Daoy (cell line): ENCODE measurements around the gene POLR2L. TPM values are rescaled to one million over a fixed set of nuclear protein-coding genes. Genes with fewer than 3 reads are reported as not detected.
A peak's percentile ranks its signal among the peaks of the same experiment; 100 is the strongest.

Experiments used
- DNase-seq: peaks from one replicate; pipeline ENCODE4 v3.0.0-alpha.2; 2015; ENCODE audit warnings: low read depth
- total RNA-seq: library from RNA; depleted of rRNA; stranded (reverse); fragments of >200 nt; shearing (Covaris generic); gene quantifications from 2 replicates; pipeline ENCODE4 v1.2.3, GENCODE V29; 2014

POLR2L gene
- total RNA-seq, 1 experiment from 2014 or later = 75.7 TPM

DNA sequence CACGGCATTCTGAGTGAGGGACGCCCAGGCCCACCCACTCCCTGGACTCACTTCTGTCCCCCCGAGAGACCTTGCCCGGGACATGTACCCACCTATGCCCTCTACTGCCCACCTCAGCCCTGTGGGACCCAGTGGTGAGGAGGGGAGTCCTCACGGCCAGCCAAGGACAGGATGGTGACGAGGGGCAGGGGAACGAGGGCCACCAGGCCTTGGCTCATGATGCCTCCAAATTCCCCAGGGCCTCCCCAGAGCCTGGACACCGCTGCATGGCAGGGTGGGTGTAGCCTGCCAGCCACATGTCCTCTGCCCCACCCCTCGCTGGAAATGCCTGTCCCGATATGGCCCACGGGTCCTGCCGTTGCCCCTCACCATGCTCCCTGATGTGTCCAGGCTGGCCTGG is 26.5 kb upstream of the POLR2L start:
- no peak for DNase-seq

DNA sequence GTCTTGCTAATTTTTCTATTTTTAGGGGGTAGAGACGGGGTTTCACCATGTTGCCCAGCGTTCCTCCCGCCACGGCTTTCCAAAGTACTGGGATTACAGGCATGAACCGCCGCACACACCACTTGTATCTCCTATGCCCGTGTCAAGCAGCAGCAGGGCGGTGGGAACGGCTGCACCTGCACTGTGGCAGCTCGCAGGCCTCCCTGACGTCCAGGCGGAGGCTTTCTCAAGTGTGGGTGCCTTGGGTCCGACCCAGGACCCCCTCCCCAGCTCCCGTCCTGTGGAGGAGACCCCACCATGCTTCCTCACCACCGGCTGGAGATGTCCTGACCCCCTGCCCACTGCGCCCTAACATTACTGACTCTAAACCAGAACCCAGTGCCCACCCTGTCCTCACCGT is 26.1 kb upstream of the POLR2L start:
- DNase-seq = no peak

DNA sequence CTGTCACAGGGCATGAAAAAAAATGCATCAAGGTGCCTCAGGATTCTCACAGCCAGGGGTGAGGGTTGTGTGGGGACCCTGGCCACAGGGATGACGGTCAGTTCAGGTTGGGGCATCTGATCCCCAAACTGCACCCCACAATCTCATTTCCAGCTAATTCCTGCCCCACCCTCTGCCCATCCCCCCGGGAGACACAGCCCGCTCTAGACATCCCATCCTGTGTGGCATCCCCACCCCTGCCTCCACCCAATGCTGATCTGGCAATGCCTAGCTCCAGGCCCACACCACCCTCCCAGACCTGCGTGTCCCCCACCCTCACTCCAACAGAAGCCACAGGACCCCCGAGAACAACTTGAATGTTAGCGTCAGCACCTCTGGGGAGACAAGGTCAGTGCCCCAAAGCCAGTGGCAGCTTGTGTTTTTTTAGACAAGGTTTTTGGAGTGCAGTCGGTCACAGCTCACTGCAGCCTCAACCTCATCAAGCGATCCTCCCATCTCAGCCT is 25.6 kb upstream of the POLR2L start:
- no peak for DNase-seq

DNA sequence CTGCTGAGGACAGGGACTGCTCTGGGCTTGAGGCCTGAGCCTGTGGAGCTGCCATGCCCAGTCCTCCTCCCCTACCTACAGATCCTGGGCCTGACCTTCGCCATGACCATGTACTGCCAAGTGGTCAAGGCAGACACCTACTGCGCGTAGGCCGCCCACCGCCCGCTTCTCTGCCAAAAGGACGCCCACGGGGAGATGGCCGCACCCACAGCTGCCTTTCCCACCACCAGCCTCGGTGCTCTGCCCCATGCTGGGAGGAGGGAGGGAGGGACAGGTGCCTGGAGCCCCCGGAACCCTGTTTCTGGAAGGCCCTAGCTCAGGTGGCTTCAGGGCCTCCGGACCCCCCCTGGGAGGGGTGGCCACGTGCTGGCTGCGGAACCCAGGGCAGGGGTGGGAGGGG is 24.2 kb upstream of the POLR2L start:
- no peak for DNase-seq

DNA sequence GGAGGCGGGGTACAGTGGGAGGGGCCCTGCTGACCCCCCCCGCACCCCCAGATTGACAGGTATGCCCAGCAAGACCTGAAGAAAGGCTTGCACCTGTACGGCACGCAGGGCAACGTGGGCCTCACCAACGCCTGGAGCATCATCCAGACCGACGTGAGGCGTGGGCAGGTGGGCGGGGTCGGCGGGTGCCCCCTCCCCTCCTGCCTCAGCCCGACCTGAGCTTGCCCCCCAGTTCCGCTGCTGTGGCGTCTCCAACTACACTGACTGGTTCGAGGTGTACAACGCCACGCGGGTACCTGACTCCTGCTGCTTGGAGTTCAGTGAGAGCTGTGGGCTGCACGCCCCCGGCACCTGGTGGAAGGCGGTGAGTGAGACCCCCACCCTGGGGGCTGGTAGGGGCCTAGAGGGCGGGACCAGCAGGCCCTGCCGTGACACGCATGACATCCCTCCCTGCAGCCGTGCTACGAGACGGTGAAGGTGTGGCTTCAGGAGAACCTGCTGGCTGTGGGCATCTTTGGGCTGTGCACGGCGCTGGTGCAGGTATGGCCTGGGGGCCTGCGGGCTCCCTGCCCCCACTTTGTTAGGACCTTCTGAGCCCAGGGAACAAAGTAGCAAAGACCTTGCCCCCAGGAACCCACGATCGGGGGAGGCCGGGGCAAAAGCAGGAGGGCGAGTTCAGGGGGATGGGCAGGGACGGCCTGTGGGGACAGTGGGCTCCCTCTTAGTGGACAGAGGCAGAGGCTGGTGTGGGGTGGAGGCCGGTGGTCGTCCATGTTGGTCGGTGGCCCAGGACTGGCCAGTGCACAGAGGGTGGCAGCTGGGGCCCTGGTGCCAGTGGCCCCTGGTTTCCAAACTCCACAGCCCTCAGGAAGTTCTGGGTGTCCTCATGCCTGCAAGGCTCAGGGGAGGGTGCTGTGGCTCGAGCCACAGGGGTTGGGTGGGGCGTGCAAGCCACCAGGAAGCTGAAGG is 23.4 kb upstream of the POLR2L start:
- DNase-seq = no peak

GRCh38 chr11:864898-865297 is 22.6 kb upstream of the POLR2L start:
- DNase-seq = no peak

- DNase-seq = no peak
Observed at GRCh38 chr11:863910-864827, 21.8 kb upstream of the POLR2L start.

DNA sequence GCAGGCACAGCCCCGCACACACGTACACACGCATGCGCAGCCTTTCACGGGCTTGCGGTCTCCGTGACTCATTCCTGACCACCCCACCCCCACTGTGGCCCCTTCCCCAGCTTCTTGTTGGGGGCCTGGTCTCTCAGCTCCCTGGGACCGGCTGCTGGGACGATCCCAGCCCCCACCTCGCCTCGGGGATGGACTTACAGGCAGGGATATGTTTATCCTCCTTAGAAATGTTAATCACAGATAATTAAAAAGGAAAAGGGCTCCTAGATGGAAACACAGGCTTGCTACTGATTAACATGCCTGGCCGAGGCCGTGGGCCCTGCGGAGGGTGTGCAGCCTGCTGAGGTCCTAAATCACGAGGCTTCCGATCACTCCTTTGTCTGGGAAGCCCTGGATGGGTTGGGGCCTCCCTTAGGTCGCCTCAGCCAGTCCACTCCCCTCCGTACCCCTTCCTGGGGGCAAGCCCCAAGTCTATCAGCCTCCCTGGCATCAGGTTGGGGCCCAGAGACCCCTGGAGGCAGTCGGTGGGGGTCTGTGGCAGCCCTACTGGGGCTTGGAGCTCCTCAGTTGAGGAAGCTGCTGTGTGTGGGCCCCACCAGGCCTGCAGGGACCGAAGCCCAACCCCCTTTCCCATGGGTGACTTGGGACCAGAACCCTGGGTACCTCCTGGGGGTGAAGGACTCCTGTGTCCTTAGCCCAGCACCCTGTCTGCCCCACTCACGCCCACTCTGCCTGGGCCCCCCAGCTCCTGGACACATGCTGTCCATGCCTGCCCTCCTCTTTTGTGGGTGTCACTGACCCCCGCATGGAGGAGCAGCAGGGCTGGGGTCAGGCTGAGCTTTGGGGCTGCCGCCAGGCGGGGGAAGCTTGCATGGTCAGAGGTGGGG is 20.9 kb upstream of the POLR2L start:
- no peak for DNase-seq

DNA sequence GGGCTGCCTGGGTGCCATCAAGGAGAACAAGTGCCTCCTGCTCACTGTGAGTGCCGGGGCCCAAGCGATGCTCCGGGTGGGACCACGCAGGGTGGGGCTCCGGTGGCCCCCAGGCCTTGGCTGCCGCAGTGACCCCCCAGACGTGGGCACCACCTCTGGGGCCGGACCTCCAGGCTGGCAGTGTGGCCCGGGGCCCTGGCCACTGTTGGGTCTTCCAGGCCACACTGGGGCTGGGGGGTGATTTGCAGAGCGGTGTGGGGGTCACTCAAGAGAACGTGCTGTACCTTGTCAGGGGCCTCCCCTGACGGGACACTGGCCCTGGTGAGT is 20.3 kb upstream of the POLR2L start:
- no peak for DNase-seq

DNA sequence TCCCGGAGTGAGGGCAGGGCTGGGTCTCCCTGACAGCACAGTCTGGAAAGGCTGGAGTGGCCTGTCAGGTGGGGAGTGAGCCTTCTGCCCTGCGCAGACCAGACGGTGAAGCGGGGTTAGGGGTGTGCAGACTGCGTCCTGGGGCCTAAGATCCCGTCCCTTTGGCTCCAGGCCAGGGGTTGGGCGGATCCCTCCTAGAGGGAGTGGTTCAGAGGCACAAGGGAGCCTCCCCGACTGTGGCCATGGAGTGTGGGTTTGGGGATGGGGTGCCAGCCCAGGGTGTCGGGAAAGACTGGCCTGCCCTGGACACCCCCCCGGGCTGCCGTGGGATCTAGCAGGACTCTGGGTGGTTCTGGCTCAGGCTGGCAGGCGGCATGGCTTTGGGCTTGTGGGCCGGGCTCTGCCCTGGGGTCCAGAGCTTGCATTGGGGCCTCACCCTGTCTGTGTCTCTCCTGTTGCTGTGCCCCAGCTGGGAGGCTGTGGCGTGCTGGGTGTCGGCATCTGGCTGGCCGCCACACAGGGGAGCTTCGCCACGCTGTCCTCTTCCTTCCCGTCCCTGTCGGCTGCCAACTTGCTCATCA is 19.8 kb upstream of the POLR2L start:
- no peak for DNase-seq

DNA sequence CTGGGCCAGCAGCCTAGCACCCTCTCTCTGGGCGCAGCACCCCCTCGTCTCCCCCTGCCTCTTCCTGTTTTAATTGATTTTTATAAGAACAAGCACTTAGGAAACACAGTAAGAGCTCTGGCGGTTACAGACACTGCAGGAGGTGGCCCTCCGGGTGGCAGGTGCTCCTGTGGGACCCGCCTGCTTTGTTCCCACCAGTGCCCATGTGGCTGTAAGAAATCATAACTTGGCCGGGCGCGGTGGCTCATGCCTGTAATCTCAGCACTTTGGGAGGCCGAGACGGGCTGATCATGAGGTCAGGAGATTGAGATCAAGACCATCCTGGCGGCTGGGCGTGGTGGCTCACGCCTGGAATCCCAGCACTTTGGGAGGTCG is 18.8 kb upstream of the POLR2L start:
- no peak for DNase-seq

DNA sequence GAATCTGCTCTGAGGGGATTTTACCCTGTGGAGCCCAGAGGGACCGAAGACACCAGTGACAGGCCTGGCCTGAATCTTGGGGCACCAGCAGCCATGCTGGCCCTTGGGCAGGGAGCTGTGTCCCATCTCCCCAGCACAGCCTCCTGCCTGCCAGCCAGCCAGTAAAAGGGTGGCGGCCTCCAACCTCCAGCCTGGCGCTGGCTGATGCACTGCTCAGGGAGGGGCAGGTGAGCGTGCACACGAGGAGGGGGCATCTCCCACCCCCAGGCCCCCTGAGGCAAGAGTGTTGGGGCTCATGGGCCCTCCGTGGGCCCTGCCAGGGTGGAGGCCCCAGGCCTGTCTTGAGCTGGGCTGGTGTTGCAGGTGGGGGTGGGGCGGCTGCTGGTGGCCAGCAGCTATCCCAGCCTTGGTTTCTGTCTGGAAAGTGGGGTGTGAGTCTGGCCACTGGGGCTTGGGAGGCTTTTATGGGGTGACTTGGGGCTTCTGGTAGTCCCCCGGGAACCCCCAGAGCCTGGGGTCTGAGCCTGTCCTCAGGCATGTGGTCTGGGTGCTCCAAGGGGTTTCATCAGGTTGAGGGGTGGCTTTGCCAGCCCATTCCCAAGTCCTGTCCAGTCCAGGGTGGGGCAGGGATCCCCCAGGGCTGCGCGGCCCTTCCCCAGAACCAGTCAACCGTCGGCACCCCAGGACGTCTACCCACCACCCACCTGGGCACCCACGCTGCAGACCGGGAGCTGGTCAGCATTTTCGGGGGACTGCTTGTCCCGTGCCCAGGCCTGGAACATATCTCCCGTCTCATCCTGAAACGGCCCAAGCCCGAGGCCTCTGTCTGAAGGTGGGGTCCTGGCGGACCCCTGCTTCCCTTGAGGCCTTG is 18.1 kb upstream of the POLR2L start:
- no peak for DNase-seq

DNA sequence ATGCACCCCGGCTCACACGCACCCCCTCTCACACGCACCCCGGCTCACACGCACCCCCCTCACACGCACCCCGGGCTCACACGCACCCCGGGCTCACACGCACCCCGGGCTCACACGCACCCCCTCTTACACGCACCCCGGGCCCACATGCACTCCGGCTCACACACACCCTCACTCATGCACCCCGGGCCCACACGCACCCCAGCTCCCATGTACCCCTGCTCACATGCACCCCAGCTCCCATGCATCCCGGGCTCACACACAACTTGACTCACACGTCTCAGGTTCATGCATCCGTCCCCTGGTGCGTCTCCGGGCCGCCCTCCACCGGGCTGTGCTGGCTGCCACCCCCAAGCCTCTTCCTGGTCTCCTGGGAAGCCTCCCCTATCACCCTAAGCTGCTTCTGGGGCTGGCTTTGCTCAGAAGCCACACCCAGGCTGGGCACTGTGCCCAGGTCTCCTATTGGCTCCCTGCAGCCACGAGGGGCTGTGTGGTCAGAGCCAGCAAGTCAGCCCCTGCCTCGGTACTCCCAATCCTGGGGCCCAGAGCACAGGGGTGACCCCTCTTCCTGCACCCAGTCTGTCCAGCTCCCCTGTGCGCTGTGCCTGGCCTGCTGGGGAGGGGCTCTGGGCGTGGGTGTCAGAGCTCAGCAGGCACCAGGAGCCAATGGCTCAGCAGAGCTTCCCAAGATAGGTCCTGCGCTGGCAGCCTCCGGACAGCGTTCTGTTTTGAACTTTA is 17.2 kb upstream of the POLR2L start:
- peak; percentile 75 for DNase-seq

DNA sequence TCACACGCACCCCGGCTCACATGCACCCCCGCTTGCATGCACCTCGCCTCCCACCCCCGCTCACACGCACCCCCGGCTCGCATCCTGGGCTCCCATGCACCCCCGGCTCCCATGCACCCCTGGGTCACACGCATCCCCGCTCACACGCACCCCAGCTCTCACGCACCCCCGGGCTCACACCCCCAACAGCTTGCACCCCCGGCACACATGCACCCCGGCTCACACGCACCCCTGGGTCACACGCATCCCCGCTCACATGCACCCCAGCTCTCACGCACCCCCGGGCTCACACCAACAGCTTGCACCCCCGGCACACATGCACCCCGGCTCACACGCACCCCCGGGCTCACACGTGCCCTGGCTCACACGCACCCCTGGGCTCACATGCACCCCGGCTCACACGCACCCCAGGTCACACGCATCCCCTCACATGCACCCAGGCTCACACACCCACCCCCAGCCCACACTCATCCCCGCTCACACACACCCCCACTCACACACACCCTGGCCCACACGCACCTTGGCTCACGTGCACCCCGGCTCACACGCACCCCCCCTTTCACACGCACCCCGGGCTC is 16.5 kb upstream of the POLR2L start:
- DNase-seq = no peak

GRCh38 chr11:858053-858761 is 15.9 kb upstream of the POLR2L start:
- no peak for DNase-seq

DNA sequence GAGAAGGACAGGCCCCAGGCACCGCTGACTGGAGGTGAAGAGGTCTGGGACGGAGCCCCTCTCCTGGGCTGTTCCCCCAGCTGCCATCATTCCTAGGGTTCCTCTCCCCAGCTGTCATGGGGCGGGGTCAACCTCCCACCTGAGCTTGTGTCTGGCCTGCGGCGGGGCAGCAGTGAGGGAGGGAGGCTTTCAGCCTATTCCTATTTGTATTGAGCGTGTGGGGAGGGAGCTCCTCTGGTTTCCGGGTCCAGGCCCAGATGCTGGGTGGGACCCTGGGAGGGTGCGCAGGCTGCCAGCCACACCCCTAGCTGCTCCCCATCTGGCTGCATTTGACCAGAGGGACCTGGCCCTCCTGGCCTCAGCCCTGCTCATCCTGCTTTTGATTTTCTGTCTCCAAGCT is 14.1 kb upstream of the POLR2L start:
- no peak for DNase-seq

DNA sequence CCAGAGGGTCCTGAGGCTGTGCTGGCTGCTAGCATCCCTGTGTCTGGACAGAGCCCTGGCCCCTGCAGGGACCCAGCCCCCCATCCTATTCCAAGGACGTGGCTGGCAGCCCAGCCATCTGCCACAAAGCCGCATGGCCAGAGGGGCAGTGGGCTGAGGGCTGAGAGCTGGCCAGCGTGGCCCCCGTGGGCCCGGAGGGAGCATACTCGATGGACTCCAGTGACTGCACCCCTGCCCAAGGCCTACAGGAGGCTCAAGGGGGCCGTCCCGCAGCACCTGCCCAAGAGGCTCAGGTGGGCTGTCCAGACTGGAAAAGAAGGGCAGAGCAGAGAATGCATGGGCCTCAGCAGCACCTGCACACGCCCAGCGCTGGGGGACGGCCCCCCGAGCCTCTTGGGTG is 13.5 kb upstream of the POLR2L start:
- no peak for DNase-seq

DNA sequence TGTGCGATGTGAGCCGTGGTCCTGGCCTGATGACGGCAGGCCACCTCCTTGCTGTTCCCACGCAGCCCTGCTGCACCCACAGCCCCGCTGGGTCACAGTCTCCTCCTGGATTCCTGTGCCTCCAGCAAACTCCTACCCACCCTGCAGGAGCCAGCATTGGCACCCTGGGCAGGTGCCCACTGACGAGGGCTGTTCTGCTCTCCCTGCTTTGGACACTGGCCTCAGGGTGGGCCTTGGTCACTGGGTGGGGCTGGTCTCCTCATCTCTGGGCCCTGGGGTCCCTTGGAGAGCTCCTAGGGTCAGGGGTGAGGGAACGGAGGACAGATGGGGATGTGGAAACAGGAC is 13.0 kb upstream of the POLR2L start:
- no peak for DNase-seq
